DOHH2 (cell line): ENCODE data around the gene PRDM15.

Source experiments
- H3F3A ChIP-seq: fragments of 200-600 bp; sonication (generic), shearing (Covaris generic); 2 replicates; pipeline ENCODE4 v1.6.0; 2016; ENCODE audit warnings: antibody characterized with exemption, mild to moderate bottlenecking; ENCODE audit not compliant: control insufficient read depth, insufficient read depth
- H3K27ac ChIP-seq: fragments of 200-600 bp; sonication (generic); 2 replicates; pipeline ENCODE4 v1.5.1; 2014; ENCODE audit warnings: low read depth, mild to moderate bottlenecking, low read length, moderate library complexity
- H3K27me3 ChIP-seq: fragments of 200-600 bp; sonication (generic); 2 replicates; pipeline ENCODE4 v1.6.1; 2014; ENCODE audit warnings: mild to moderate bottlenecking, low read length, mixed read lengths; ENCODE audit not compliant: control insufficient read depth
- H3K36me3 ChIP-seq: fragments of 200-600 bp; sonication (generic); 2 replicates; pipeline ENCODE4 v1.6.1; 2014; ENCODE audit warnings: mild to moderate bottlenecking, low read length, moderate library complexity, mixed read lengths; ENCODE audit not compliant: control insufficient read depth
- H3K4me1 ChIP-seq: fragments of 200-600 bp; sonication (generic); 2 replicates; pipeline ENCODE4 v1.6.1; 2014; ENCODE audit warnings: mild to moderate bottlenecking, low read length, mixed read lengths; ENCODE audit not compliant: control insufficient read depth
- H3K4me2 ChIP-seq: fragments of 200-600 bp; sonication (generic); 2 replicates; pipeline ENCODE4 v1.6.0; 2014; ENCODE audit warnings: mild to moderate bottlenecking, low read length, moderate library complexity
- H3K4me3 ChIP-seq: fragments of 200-600 bp; sonication (generic); 2 replicates; pipeline ENCODE4 v1.5.1; 2014; ENCODE audit warnings: mild to moderate bottlenecking, low read length, mixed read lengths
- H3K79me2 ChIP-seq: fragments of 200-600 bp; sonication (generic); 2 replicates; pipeline ENCODE4 v1.6.1; 2014; ENCODE audit warnings: mild to moderate bottlenecking, low read length, mixed read lengths; ENCODE audit not compliant: control insufficient read depth
- H3K9me2 ChIP-seq: fragments of 200-600 bp; sonication (generic); replicated peaks from 2 replicates; pipeline ENCODE4 v1.6.1; 2014; ENCODE audit warnings: mild to moderate bottlenecking, low read length, mixed read lengths; ENCODE audit not compliant: control insufficient read depth
- H3K9me3 ChIP-seq: fragments of 200-600 bp; sonication (generic); 2 replicates; pipeline ENCODE4 v1.6.1; 2014; ENCODE audit warnings: antibody characterized with exemption, low read length, mixed read lengths; ENCODE audit not compliant: control insufficient read depth, insufficient read depth
- H4K20me1 ChIP-seq: fragments of 200-600 bp; sonication (generic); 2 replicates; pipeline ENCODE4 v1.6.0; 2014; ENCODE audit warnings: low read depth, mild to moderate bottlenecking, antibody characterized with exemption, low read length, moderate library complexity; ENCODE audit not compliant: control insufficient read depth, insufficient read depth
- CTCF ChIP-seq: fragments of 200-600 bp; sonication (generic); IDR thresholded peaks from one replicate; pipeline ENCODE4 v1.5.1; 2014; ENCODE audit warnings: antibody characterized with exemption, mild to moderate bottlenecking, low read depth, low read length; ENCODE audit not compliant: poor library complexity, severe bottlenecking
- EZH2phosphoT487 ChIP-seq: fragments of 200-600 bp; sonication (generic); IDR thresholded peaks from 2 replicates; pipeline ENCODE4 v1.6.1; 2017; ENCODE audit warnings: borderline replicate concordance, mild to moderate bottlenecking, antibody characterized with exemption, low read length, moderate library complexity, mixed read lengths

The PRDM15 gene

GRCh38 chr21:41769933-41770332 lies 109.2 kb downstream of the PRDM15 start:
- Histone ChIP-seq H3K4me1 (peaks cover 6% of the 10 kb centered on the region), H4K20me1 (no peaks in the 10 kb centered on the region), H3F3A (no peaks in the 10 kb centered on the region), H3K27me3 (peaks cover 18% of the 10 kb centered on the region), H3K4me3 (no peak overlapping the region), H3K9me2 (no peaks in the 10 kb centered on the region), H3K9me3 (no peaks in the 10 kb centered on the region), H3K79me2 (no peaks in the 10 kb centered on the region), H3K27ac (no peak overlapping the region), H3K36me3 (no peaks in the 10 kb centered on the region), H3K4me2 (no peak overlapping the region)
- TF ChIP-seq EZH2phosphoT487 (no peak), CTCF (no peak)

- Histone ChIP-seq H3K4me3 (no peak overlapping the region), H3K4me1 (peaks cover 6% of the 10 kb centered on the region), H3K27me3 (peaks cover 18% of the 10 kb centered on the region), H4K20me1 (no peaks in the 10 kb centered on the region), H3F3A (no peaks in the 10 kb centered on the region), H3K27ac (no peak overlapping the region), H3K9me3 (no peaks in the 10 kb centered on the region), H3K9me2 (no peaks in the 10 kb centered on the region), H3K79me2 (no peaks in the 10 kb centered on the region), H3K36me3 (no peaks in the 10 kb centered on the region), H3K4me2 (no peak overlapping the region)
- no peak for TF ChIP-seq EZH2phosphoT487
- no peak for TF ChIP-seq CTCF
Measured at GRCh38 chr21:41769521-41769920, 109.6 kb downstream of the PRDM15 start.

GRCh38 chr21:41769111-41769510 lies 110.0 kb downstream of the PRDM15 start:
- no peak overlapping the region for H3K4me2 ChIP-seq
- no peak overlapping the region for H3K27ac ChIP-seq
- peaks cover 18% of the 10 kb centered on the region for H3K27me3 ChIP-seq
- no peaks in the 10 kb centered on the region for H3K9me3 ChIP-seq
- no peaks in the 10 kb centered on the region for H3F3A ChIP-seq
- peaks cover 6% of the 10 kb centered on the region for H3K4me1 ChIP-seq
- H3K9me2 ChIP-seq: no peaks in the 10 kb centered on the region
- H3K36me3 ChIP-seq: no peaks in the 10 kb centered on the region
- TF ChIP-seq CTCF (no peak), EZH2phosphoT487 (no peak)
- no peaks in the 10 kb centered on the region for H4K20me1 ChIP-seq
- no peak overlapping the region for H3K4me3 ChIP-seq
- no peaks in the 10 kb centered on the region for H3K79me2 ChIP-seq
